ENCODE data around the gene CAMP. TPM values are rescaled to one million over a fixed set of nuclear protein-coding genes. Genes with fewer than 3 reads are reported as not detected.
"Not testable (repeated sequence)": the region's sequence is repeated elsewhere in the genome, so short reads cannot be mapped to it uniquely, and the experiment has no call there.

The CAMP gene
- total RNA-seq, 1 experiment from 2014 or later, result not detected

DNA sequence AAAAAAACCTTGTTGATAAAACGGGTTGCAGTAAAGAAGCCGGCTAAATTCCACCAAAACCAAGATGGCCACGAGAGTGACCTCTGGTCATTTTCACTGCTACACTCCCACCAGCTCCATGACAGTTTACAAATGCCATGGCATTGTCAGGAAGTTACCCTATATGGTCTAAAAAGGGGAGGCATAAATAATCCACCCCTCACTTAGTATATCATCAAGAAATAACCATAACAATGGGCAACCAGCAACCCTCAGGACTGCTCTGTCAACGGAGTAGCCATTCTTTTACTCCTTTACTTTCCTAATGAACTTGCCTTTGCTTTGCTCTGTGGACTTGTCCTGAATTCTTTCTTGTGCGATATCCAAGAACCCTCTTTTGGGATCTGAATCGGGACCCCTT lies 20.7 kb upstream of the CAMP start:
- ChIA-PET CTCF (no interaction called here), POLR2A (no interaction called here)
- Histone ChIP-seq H3K4me3 (ENCODE audit: low read depth, low read length) (no peak overlapping the region), H3K27me3 (replicated peaks; ENCODE audit: control insufficient read depth, insufficient read depth, low read length) (no peaks in the 10 kb centered on the region), H3K36me3 (ENCODE audit: control insufficient read depth, insufficient read depth, low read length) (no peaks in the 10 kb centered on the region), H3K9me3 (no peaks in the 10 kb centered on the region), H3K4me1 (no peaks in the 10 kb centered on the region)
- intact Hi-C loops (cut with micrococcal nuclease; ENCODE audit: unreplicated experiment), result no loop called here
- BruUV-seq (replicated peaks), result no TSS peak
- H3K4me1 Mint-ChIP-seq (ENCODE audit: low read depth, unreplicated experiment), result no peaks in the 10 kb centered on the region
- no peaks in the 10 kb centered on the region for H3K27me3 Mint-ChIP-seq (ENCODE audit: insufficient read depth, unreplicated experiment)
- H3K4me3 Mint-ChIP-seq (ENCODE audit: unreplicated experiment), result no peak overlapping the region
- no peak for DNase-seq
- H3K36me3 Mint-ChIP-seq (ENCODE audit: insufficient read depth, unreplicated experiment), result no peaks in the 10 kb centered on the region
- no peak overlapping the region for H3K27ac Mint-ChIP-seq (ENCODE audit: unreplicated experiment)
- H3K9me3 Mint-ChIP-seq (ENCODE audit: unreplicated experiment), result no peaks in the 10 kb centered on the region
- TF ChIP-seq, protein P1, sequence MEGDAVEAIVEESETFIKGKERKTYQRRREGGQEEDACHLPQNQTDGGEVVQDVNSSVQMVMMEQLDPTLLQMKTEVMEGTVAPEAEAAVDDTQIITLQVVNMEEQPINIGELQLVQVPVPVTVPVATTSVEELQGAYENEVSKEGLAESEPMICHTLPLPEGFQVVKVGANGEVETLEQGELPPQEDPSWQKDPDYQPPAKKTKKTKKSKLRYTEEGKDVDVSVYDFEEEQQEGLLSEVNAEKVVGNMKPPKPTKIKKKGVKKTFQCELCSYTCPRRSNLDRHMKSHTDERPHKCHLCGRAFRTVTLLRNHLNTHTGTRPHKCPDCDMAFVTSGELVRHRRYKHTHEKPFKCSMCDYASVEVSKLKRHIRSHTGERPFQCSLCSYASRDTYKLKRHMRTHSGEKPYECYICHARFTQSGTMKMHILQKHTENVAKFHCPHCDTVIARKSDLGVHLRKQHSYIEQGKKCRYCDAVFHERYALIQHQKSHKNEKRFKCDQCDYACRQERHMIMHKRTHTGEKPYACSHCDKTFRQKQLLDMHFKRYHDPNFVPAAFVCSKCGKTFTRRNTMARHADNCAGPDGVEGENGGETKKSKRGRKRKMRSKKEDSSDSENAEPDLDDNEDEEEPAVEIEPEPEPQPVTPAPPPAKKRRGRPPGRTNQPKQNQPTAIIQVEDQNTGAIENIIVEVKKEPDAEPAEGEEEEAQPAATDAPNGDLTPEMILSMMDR (IDR thresholded peaks at IDR 0.05; ENCODE audit: insufficient read depth in 1 of 2, low read depth in 1 of 2, low read length in 1 of 2, severe bottlenecking in 1 of 2, unreplicated experiment in 1 of 2), result no peak

DNA sequence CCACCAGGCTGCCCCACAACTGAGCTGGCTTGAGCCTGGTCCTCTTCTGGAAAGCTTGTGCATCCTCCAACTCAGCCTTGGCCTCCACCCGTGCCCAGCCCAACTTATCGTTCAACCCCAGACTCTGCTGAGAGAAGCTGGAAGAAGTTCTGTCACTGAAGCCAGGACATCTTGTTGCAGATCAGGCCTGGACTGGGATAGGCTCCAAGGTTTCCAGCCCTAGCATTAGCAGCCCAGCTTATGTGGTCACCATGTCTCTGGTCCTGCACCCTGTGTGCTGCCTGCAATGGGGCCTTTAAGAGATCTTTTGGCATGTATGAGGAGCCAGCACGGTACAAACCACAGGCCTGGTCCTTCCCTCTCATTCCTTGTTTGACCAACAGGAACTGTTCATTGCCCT lies 15.2 kb upstream of the CAMP start:
- Mint-ChIP-seq H3K9me3 (ENCODE audit: unreplicated experiment) (no peaks in the 10 kb centered on the region), H3K27ac (ENCODE audit: unreplicated experiment) (no peak overlapping the region), H3K4me3 (ENCODE audit: unreplicated experiment) (no peak overlapping the region), H3K4me1 (ENCODE audit: low read depth, unreplicated experiment) (no peaks in the 10 kb centered on the region), H3K27me3 (ENCODE audit: insufficient read depth, unreplicated experiment) (no peaks in the 10 kb centered on the region), H3K36me3 (ENCODE audit: insufficient read depth, unreplicated experiment) (no peaks in the 10 kb centered on the region)
- H3K36me3 ChIP-seq (ENCODE audit: control insufficient read depth, insufficient read depth, low read length), result no peaks in the 10 kb centered on the region
- H3K9me3 ChIP-seq, result no peaks in the 10 kb centered on the region
- TF ChIP-seq, protein P1 (IDR thresholded peaks at IDR 0.05; ENCODE audit: insufficient read depth in 1 of 2, low read depth in 1 of 2, low read length in 1 of 2, severe bottlenecking in 1 of 2, unreplicated experiment in 1 of 2), result no peak
- intact Hi-C loops (cut with micrococcal nuclease; ENCODE audit: unreplicated experiment), result no loop called here
- POLR2A ChIA-PET, result no interaction called here
- H3K27me3 ChIP-seq (replicated peaks; ENCODE audit: control insufficient read depth, insufficient read depth, low read length), result no peaks in the 10 kb centered on the region
- H3K4me1 ChIP-seq, result no peaks in the 10 kb centered on the region
- CTCF ChIA-PET, result no interaction called here
- no TSS peak for BruUV-seq (replicated peaks)
- DNase-seq, result no peak
- H3K4me3 ChIP-seq (ENCODE audit: low read depth, low read length), result no peak overlapping the region

DNA sequence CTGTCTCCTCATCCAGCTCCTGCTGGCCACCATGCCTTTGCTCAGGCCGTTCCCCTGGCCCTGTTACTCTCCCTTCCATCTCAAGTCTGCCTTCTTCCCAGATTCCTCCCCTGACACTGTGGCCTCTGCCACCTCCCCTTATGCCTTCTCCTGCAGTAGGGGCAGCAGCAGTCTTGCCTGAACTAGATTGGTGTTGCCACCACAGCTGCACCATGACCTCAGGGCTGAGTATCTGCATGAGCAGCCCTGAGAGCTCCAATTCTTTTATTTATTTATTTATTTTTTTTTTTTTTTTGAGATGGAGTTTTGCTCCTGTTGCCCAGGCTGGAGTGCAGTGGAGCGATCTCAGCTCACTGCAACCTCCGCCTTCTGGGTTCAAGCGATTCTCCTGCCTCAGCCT lies 13.8 kb upstream of the CAMP start:
- CTCF ChIA-PET, result no interaction called here
- no peaks in the 10 kb centered on the region for H3K36me3 ChIP-seq (ENCODE audit: control insufficient read depth, insufficient read depth, low read length)
- H3K4me3 Mint-ChIP-seq (ENCODE audit: unreplicated experiment), result no peak overlapping the region
- no peak for DNase-seq
- POLR2A ChIA-PET, result interaction anchor here (0.6 kb wide), 1 partner anchor 17 kb away, joined by 3 read pairs; no protein-coding TSS in a partner anchor
- H3K9me3 Mint-ChIP-seq (ENCODE audit: unreplicated experiment), result no peaks in the 10 kb centered on the region
- H3K36me3 Mint-ChIP-seq (ENCODE audit: insufficient read depth, unreplicated experiment), result no peaks in the 10 kb centered on the region
- H3K4me3 ChIP-seq (ENCODE audit: low read depth, low read length), result no peak overlapping the region
- H3K9me3 ChIP-seq, result no peaks in the 10 kb centered on the region
- no peaks in the 10 kb centered on the region for H3K4me1 Mint-ChIP-seq (ENCODE audit: low read depth, unreplicated experiment)
- no peak overlapping the region for H3K27ac Mint-ChIP-seq (ENCODE audit: unreplicated experiment)
- no peaks in the 10 kb centered on the region for H3K27me3 Mint-ChIP-seq (ENCODE audit: insufficient read depth, unreplicated experiment)
- BruUV-seq (replicated peaks), result no TSS peak
- H3K27me3 ChIP-seq (replicated peaks; ENCODE audit: control insufficient read depth, insufficient read depth, low read length), result no peaks in the 10 kb centered on the region
- TF ChIP-seq, protein P1 (IDR thresholded peaks at IDR 0.05; ENCODE audit: insufficient read depth in 1 of 2, low read depth in 1 of 2, low read length in 1 of 2, severe bottlenecking in 1 of 2, unreplicated experiment in 1 of 2), result no peak
- H3K4me1 ChIP-seq, result no peaks in the 10 kb centered on the region
- intact Hi-C loops (cut with micrococcal nuclease; ENCODE audit: unreplicated experiment), result no loop called here

DNA sequence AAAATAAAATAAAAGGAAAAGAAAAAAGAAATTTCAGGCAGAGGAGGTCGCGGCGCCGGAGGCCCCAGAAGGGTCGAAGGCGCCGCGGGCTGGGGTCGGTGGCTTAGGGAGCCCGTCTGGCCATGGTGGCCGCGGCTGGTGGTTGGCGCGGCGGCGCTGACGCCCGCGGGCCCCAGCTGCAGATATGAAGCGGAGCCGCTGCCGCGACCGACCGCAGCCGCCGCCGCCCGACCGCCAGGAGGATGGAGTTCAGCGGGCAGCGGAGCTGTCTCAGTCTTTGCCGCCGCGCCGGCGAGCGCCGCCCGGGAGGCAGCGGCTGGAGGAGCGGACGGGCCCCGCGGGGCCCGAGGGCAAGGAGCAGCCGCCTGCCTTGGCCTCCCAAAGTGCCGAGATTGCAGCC lies 12.8 kb upstream of the CAMP start:
- H3K27me3 ChIP-seq (replicated peaks; ENCODE audit: control insufficient read depth, insufficient read depth, low read length); H3K9me3 Mint-ChIP-seq (ENCODE audit: unreplicated experiment); H3K36me3 Mint-ChIP-seq (ENCODE audit: insufficient read depth, unreplicated experiment); CTCF ChIA-PET; H3K4me3 ChIP-seq (ENCODE audit: low read depth, low read length); H3K36me3 ChIP-seq (ENCODE audit: control insufficient read depth, insufficient read depth, low read length); intact Hi-C loops (cut with micrococcal nuclease; ENCODE audit: unreplicated experiment); H3K4me1 Mint-ChIP-seq (ENCODE audit: low read depth, unreplicated experiment); POLR2A ChIA-PET; H3K27me3 Mint-ChIP-seq (ENCODE audit: insufficient read depth, unreplicated experiment); H3K4me3 Mint-ChIP-seq (ENCODE audit: unreplicated experiment); H3K9me3 ChIP-seq; H3K27ac Mint-ChIP-seq (ENCODE audit: unreplicated experiment); DNase-seq; BruUV-seq (replicated peaks); H3K4me1 ChIP-seq: not testable (repeated sequence)

DNA sequence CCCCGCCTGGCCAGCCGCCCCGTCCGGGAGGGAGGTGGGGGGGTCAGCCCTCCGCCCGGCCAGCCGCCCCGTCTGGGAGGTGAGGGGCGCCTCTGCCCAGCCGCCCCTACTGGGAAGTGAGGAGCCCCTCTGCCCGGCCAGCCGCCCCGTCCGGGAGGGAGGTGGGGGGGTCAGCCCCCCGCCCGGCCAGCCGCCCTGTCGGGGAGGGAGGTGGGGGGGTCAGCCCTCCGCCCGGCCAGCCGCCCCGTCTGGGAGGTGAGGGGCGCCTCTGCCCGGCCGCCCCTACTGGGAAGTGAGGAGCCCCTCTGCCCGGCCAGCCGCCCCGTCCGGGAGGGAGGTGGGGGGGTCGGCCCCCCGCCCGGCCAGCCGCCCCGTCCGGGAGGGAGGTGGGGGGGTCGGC lies 11.5 kb upstream of the CAMP start:
- H3K9me3 Mint-ChIP-seq (ENCODE audit: unreplicated experiment); H3K4me3 Mint-ChIP-seq (ENCODE audit: unreplicated experiment); BruUV-seq (replicated peaks); H3K27me3 ChIP-seq (replicated peaks; ENCODE audit: control insufficient read depth, insufficient read depth, low read length); POLR2A ChIA-PET; DNase-seq; H3K36me3 ChIP-seq (ENCODE audit: control insufficient read depth, insufficient read depth, low read length); H3K4me3 ChIP-seq (ENCODE audit: low read depth, low read length); H3K27ac Mint-ChIP-seq (ENCODE audit: unreplicated experiment); H3K4me1 ChIP-seq; H3K36me3 Mint-ChIP-seq (ENCODE audit: insufficient read depth, unreplicated experiment); H3K27me3 Mint-ChIP-seq (ENCODE audit: insufficient read depth, unreplicated experiment); intact Hi-C loops (cut with micrococcal nuclease; ENCODE audit: unreplicated experiment); H3K9me3 ChIP-seq; CTCF ChIA-PET; H3K4me1 Mint-ChIP-seq (ENCODE audit: low read depth, unreplicated experiment): not testable (repeated sequence)
